ENCODE results near the gene PODXL.

DNA sequence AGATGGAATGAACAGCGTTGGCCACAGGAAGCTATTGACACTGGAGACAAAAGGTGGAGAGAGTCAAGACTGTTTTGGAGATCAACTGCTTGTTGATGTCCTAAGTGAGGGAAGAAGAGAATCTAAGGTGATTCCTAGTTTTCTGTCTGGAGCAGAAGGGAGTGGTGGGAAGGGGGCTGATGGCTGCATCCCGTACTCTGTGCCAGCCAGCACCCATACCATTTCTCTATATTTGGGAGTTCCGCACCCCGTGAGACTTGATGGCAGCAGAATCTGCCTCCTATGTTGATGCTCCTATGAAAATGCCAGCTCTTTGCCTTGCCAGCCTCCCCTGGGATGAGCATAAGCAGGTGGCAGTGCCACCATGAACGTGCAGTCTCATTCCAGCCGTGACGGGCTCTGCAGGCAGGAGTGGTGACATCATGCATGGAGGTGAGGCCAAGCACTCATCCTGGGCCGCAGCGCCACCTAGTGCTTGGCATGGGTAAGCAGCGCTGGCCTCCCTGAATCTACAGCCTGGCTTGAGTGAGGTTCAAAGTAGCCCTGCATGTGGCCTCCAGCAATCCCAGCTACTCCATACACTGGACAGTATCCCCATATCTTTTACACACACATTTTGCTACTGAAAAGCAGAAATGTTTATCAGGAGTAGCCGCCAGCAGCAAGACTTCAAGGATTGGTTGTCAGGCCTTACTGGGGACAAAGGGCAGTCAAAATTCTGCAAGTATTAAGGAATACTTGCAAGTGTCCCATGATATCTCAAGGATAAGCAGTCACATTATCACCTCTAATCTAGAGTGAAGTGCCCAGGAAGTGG, 43.0 kb downstream of the PODXL start:
- TF ChIP-seq, protein P1, sequence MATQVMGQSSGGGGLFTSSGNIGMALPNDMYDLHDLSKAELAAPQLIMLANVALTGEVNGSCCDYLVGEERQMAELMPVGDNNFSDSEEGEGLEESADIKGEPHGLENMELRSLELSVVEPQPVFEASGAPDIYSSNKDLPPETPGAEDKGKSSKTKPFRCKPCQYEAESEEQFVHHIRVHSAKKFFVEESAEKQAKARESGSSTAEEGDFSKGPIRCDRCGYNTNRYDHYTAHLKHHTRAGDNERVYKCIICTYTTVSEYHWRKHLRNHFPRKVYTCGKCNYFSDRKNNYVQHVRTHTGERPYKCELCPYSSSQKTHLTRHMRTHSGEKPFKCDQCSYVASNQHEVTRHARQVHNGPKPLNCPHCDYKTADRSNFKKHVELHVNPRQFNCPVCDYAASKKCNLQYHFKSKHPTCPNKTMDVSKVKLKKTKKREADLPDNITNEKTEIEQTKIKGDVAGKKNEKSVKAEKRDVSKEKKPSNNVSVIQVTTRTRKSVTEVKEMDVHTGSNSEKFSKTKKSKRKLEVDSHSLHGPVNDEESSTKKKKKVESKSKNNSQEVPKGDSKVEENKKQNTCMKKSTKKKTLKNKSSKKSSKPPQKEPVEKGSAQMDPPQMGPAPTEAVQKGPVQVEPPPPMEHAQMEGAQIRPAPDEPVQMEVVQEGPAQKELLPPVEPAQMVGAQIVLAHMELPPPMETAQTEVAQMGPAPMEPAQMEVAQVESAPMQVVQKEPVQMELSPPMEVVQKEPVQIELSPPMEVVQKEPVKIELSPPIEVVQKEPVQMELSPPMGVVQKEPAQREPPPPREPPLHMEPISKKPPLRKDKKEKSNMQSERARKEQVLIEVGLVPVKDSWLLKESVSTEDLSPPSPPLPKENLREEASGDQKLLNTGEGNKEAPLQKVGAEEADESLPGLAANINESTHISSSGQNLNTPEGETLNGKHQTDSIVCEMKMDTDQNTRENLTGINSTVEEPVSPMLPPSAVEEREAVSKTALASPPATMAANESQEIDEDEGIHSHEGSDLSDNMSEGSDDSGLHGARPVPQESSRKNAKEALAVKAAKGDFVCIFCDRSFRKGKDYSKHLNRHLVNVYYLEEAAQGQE (IDR thresholded peaks at IDR 0.05; ENCODE audit: borderline replicate concordance) = no peak
- TF ChIP-seq, protein P2, sequence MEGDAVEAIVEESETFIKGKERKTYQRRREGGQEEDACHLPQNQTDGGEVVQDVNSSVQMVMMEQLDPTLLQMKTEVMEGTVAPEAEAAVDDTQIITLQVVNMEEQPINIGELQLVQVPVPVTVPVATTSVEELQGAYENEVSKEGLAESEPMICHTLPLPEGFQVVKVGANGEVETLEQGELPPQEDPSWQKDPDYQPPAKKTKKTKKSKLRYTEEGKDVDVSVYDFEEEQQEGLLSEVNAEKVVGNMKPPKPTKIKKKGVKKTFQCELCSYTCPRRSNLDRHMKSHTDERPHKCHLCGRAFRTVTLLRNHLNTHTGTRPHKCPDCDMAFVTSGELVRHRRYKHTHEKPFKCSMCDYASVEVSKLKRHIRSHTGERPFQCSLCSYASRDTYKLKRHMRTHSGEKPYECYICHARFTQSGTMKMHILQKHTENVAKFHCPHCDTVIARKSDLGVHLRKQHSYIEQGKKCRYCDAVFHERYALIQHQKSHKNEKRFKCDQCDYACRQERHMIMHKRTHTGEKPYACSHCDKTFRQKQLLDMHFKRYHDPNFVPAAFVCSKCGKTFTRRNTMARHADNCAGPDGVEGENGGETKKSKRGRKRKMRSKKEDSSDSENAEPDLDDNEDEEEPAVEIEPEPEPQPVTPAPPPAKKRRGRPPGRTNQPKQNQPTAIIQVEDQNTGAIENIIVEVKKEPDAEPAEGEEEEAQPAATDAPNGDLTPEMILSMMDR (IDR thresholded peaks at IDR 0.05; ENCODE audit: poor library complexity, severe bottlenecking) = peak; percentile 92

Data from neural cell (in vitro differentiated cells).